ENCODE results near the gene PLEKHA8. TPM values are rescaled to one million over a fixed set of nuclear protein-coding genes. Genes with fewer than 3 reads are reported as not detected.

The PLEKHA8 gene
- total RNA-seq, 4 donors from 2014 or later: 6.6 to 16.4 (median 13.1) TPM

- Histone ChIP-seq H3K4me3 (no peak overlapping the region), H3K36me3 (no peaks in the 10 kb centered on the region), H3K4me1 (no peaks in the 10 kb centered on the region), H3K9me3 (no peaks in the 10 kb centered on the region), H3K27ac (no peak overlapping the region), H3K27me3 (no peaks in the 10 kb centered on the region)
- in situ Hi-C loops (cut with MboI; ENCODE audit: low pct_ligation_motif_present in 1 of 4, low pct_unique_long_range_greater_than_20kb in 1 of 4, low sequenced_read_pairs in 3 of 4) (no loop called here), intact Hi-C loops (cut with DNase I; ENCODE audit: low total_unique reads) (no loop called here)
- no peak for TF ChIP-seq POLR2A (IDR thresholded peaks at IDR 0.05)
- no peak for TF ChIP-seq POLR2AphosphoS5 (IDR thresholded peaks at IDR 0.05)
- no peak for TF ChIP-seq CTCF (IDR thresholded peaks at IDR 0.05)
- TF ChIP-seq EP300 (IDR thresholded peaks at IDR 0.05; ENCODE audit: low read depth): no peak
- WGBS, 2 donors (ENCODE audit: low coverage in 1 of 2): 81 to 94% methylated on average over 2 of the region's 2 CpGs
- no peak for DNase-seq
Observed at GRCh38 chr7:30001998-30002397, 26.2 kb upstream of the PLEKHA8 start.

- no peak for TF ChIP-seq CTCF (IDR thresholded peaks at IDR 0.05)
- TF ChIP-seq EP300 (IDR thresholded peaks at IDR 0.05; ENCODE audit: low read depth): no peak
- TF ChIP-seq POLR2A (IDR thresholded peaks at IDR 0.05): no peak
- no peak for TF ChIP-seq POLR2AphosphoS5 (IDR thresholded peaks at IDR 0.05)
- 60 to 65% methylated on average over 2 to 6 of the region's 6 CpGs for WGBS, 2 donors (ENCODE audit: low coverage in 1 of 2)
- DNase-seq: no peak
- Histone ChIP-seq H3K4me3 (no peak overlapping the region), H3K36me3 (no peaks in the 10 kb centered on the region), H3K4me1 (no peaks in the 10 kb centered on the region), H3K27ac (no peak overlapping the region), H3K27me3 (no peaks in the 10 kb centered on the region), H3K9me3 (no peaks in the 10 kb centered on the region)
- in situ Hi-C loops (cut with MboI; ENCODE audit: low pct_ligation_motif_present in 1 of 4, low pct_unique_long_range_greater_than_20kb in 1 of 4, low sequenced_read_pairs in 3 of 4) (no loop called here), intact Hi-C loops (cut with DNase I; ENCODE audit: low total_unique reads) (no loop called here)
Observed at GRCh38 chr7:30003098-30003497, 25.1 kb upstream of the PLEKHA8 start.

- TF ChIP-seq CTCF (IDR thresholded peaks at IDR 0.05) (no peak), EP300 (IDR thresholded peaks at IDR 0.05; ENCODE audit: low read depth) (no peak), POLR2AphosphoS5 (IDR thresholded peaks at IDR 0.05) (no peak), POLR2A (IDR thresholded peaks at IDR 0.05) (no peak)
- no peaks in the 10 kb centered on the region for H3K9me3 ChIP-seq
- 33 to 41% methylated on average over 3 of the region's 3 CpGs for WGBS, 2 donors (ENCODE audit: low coverage in 1 of 2)
- no peak overlapping the region for H3K27ac ChIP-seq
- in situ Hi-C loops (cut with MboI; ENCODE audit: low pct_ligation_motif_present in 1 of 4, low pct_unique_long_range_greater_than_20kb in 1 of 4, low sequenced_read_pairs in 3 of 4) (no loop called here), intact Hi-C loops (cut with DNase I; ENCODE audit: low total_unique reads) (no loop called here)
- H3K4me3 ChIP-seq: no peak overlapping the region
- no peaks in the 10 kb centered on the region for H3K4me1 ChIP-seq
- DNase-seq: no peak
- no peaks in the 10 kb centered on the region for H3K27me3 ChIP-seq
- no peaks in the 10 kb centered on the region for H3K36me3 ChIP-seq
Observed at GRCh38 chr7:30005464-30005863, 22.7 kb upstream of the PLEKHA8 start.

- Histone ChIP-seq H3K9me3 (no peaks in the 10 kb centered on the region), H3K27ac (no peak overlapping the region)
- in situ Hi-C loops (cut with MboI; ENCODE audit: low pct_ligation_motif_present in 1 of 4, low pct_unique_long_range_greater_than_20kb in 1 of 4, low sequenced_read_pairs in 3 of 4): no loop called here
Observed at GRCh38 chr7:30010021-30010420, 18.2 kb upstream of the PLEKHA8 start.

More at GRCh38 chr7:30010021-30010420, 18.2 kb upstream of the PLEKHA8 start:
- no peak for DNase-seq
- TF ChIP-seq POLR2A (IDR thresholded peaks at IDR 0.05) (no peak), EP300 (IDR thresholded peaks at IDR 0.05; ENCODE audit: low read depth) (no peak), POLR2AphosphoS5 (IDR thresholded peaks at IDR 0.05) (no peak), CTCF (IDR thresholded peaks at IDR 0.05) (no peak)
- Histone ChIP-seq H3K36me3 (peaks cover 0 to 14% (median 0%) of the 10 kb centered on the region in 4 donors), H3K4me3 (no peak overlapping the region), H3K4me1 (no peaks in the 10 kb centered on the region), H3K27me3 (no peaks in the 10 kb centered on the region)
- intact Hi-C loops (cut with DNase I; ENCODE audit: low total_unique reads): no loop called here
- 82 to 85% methylated on average over 6 of the region's 6 CpGs for WGBS, 2 donors (ENCODE audit: low coverage in 1 of 2)

Data from transverse colon (tissue), 4 donors.